Activated naive CD8-positive, alpha-beta T cell treated with anti-CD3 and anti-CD28 coated beads for 36 hours (primary cell): ENCODE data around the gene APEX1. TPM values are rescaled to one million over a fixed set of nuclear protein-coding genes. Genes with fewer than 3 reads are reported as not detected.

Source experiments
- total RNA-seq, 2 experiments: library from RNA; stranded (reverse); gene quantifications; one replicate each; pipeline ENCODE4 v1.2.3, GENCODE V29; 2021

APEX1 gene
- total RNA-seq, 2 experiments from 2014 or later = 253 to 277 TPM

Other genes starting within 250 kb of the APEX1 start
- gene OR11H6, start 231.5 kb upstream of the APEX1 start, total RNA-seq = not detected
- not detected for gene OR11H7, start 226.2 kb upstream of the APEX1 start, total RNA-seq
- not detected for gene OR11H4, start 215.9 kb upstream of the APEX1 start, total RNA-seq
- 10 to 100 TPM; 27.5 to 27.7 TPM for gene TTC5, start 149.3 kb upstream of the APEX1 start, total RNA-seq
- 10 to 100 TPM; 70.5 to 73.1 TPM for gene CCNB1IP1, start 121.9 kb upstream of the APEX1 start, total RNA-seq
- 10 to 100 TPM; 42.9 to 46.5 TPM for gene PARP2, start 111.6 kb upstream of the APEX1 start, total RNA-seq
- gene TEP1, start 41.7 kb upstream of the APEX1 start, total RNA-seq = 10 to 100 TPM; 21.6 to 22.1 TPM
- under 1 TPM; 0.50 to 0.68 TPM for gene KLHL33, start 19.1 kb upstream of the APEX1 start, total RNA-seq
- gene OSGEP, start 414 bp upstream of the APEX1 start, total RNA-seq = 10 to 100 TPM; 59.0 to 59.2 TPM
- 10 to 100 TPM; 27.6 to 28.7 TPM for gene PIP4P1, start 6.2 kb downstream of the APEX1 start, total RNA-seq
- 100 to 1,000 TPM; 227 to 230 TPM for gene PNP, start 14.2 kb downstream of the APEX1 start, total RNA-seq
- gene RNASE10, start 50.3 kb downstream of the APEX1 start, total RNA-seq = under 1 TPM; 0.24 to 0.25 TPM
- gene RNASE9, start 105.8 kb downstream of the APEX1 start, total RNA-seq = not detected
- gene RNASE11, start 132.8 kb downstream of the APEX1 start, total RNA-seq = not detected
- gene RNASE12, start 136.2 kb downstream of the APEX1 start, total RNA-seq = not detected
- gene OR6S1, start 186.5 kb downstream of the APEX1 start, total RNA-seq = not detected
- under 1 TPM; 0.35 to 0.68 TPM for gene RNASE4, start 229.3 kb downstream of the APEX1 start, total RNA-seq
- 1 to 10 TPM; 1.1 to 1.3 TPM for gene ANG, start 233.5 kb downstream of the APEX1 start, total RNA-seq